PC-3 (cell line): ENCODE results near the gene FBN2.

Experiments
- CTCF ChIP-seq: fragments of 300-600 bp; sonication (generic); conservative IDR thresholded peaks from 2 replicates; pipeline ENCODE4 v1.5.1; 2017; ENCODE audit warnings: antibody characterized with exemption, low read depth, mild to moderate bottlenecking, low read length
- EZH2 ChIP-seq: fragments of 300-600 bp; sonication (generic); IDR thresholded peaks from one replicate; pipeline ENCODE4 v1.6.1; 2017; ENCODE audit warnings: antibody characterized with exemption, mild to moderate bottlenecking, low read length; ENCODE audit not compliant: unreplicated experiment

GRCh38 chr5:128434993-128435392, 103.1 kb downstream of the FBN2 start:
- TF ChIP-seq CTCF (no peak), EZH2 (no peak)
